ENCODE measurements around the gene PKP1. TPM values are rescaled to one million over a fixed set of nuclear protein-coding genes. Genes with fewer than 3 reads are reported as not detected.

Gene PKP1
- total and polyA plus RNA-seq, 2 donors from 2014 or later, result 0.47 to 0.63 TPM

- peaks cover 0 to 2% (median 0%) of the 10 kb centered on the region in 3 donors for H3K36me3 ChIP-seq (ENCODE audit: control insufficient read depth in 2 of 3, insufficient read depth in 3 of 3, low read length in 3 of 3)
- no peak overlapping the region for H3K4me3 ChIP-seq (ENCODE audit: low read length in 3 of 3)
- H3K9me3 ChIP-seq (ENCODE audit: control insufficient read depth in 2 of 3, insufficient read depth in 1 of 3, low read length in 3 of 3), result no peaks in the 10 kb centered on the region
- no peak for TF ChIP-seq CTCF (IDR thresholded peaks at IDR 0.05; ENCODE audit: borderline replicate concordance, extremely low read depth, insufficient read depth)
- intact Hi-C loops (cut with DNase I), result no loop called here
- DNase-seq, result no peak
- H3K27me3 ChIP-seq (ENCODE audit: control insufficient read depth, insufficient read depth, low read length), result no peaks in the 10 kb centered on the region
- FAIRE-seq, result no peak
- H3K4me1 ChIP-seq (ENCODE audit: control insufficient read depth in 2 of 3, insufficient read depth in 2 of 3, low read depth in 1 of 3, low read length in 3 of 3), result peaks cover 0 to 2% (median 0%) of the 10 kb centered on the region in 3 donors
- H3K27ac ChIP-seq (ENCODE audit: low read depth in 2 of 2, low read length in 2 of 2), result no peak overlapping the region
- H3K9ac ChIP-seq (ENCODE audit: low read length in 3 of 3), result no peak overlapping the region
These were observed 96.5 kb downstream of the PKP1 start for GRCh38 chr1:201379733-201380242.

GRCh38 chr1:201381130-201381529 lies 97.8 kb downstream of the PKP1 start:
- peaks cover 0 to 7% (median 6%) of the 10 kb centered on the region in 3 donors for H3K4me1 ChIP-seq (ENCODE audit: control insufficient read depth in 2 of 3, insufficient read depth in 2 of 3, low read depth in 1 of 3, low read length in 3 of 3)
- H3K27me3 ChIP-seq (ENCODE audit: control insufficient read depth, insufficient read depth, low read length), result no peaks in the 10 kb centered on the region
- H3K4me3 ChIP-seq (ENCODE audit: low read length in 3 of 3), result no peak overlapping the region
- H3K9me3 ChIP-seq (ENCODE audit: control insufficient read depth in 2 of 3, insufficient read depth in 1 of 3, low read length in 3 of 3), result no peaks in the 10 kb centered on the region
- peak in 2 of 5 donors; percentile 37 to 68 for DNase-seq
- no peak for TF ChIP-seq CTCF (IDR thresholded peaks at IDR 0.05; ENCODE audit: borderline replicate concordance, extremely low read depth, insufficient read depth)
- H3K27ac ChIP-seq (ENCODE audit: low read depth in 2 of 2, low read length in 2 of 2), result no peak overlapping the region
- FAIRE-seq, result no peak
- intact Hi-C loops (cut with DNase I), result no loop called here
- peaks cover 0 to 6% (median 0%) of the 10 kb centered on the region in 3 donors for H3K36me3 ChIP-seq (ENCODE audit: control insufficient read depth in 2 of 3, insufficient read depth in 3 of 3, low read length in 3 of 3)
- no peak overlapping the region for H3K9ac ChIP-seq (ENCODE audit: low read length in 3 of 3)

Other genes starting within 250 kb of the PKP1 start
- not detected for gene CACNA1S, start 171.1 kb upstream of the PKP1 start, total RNA-seq
- 0.41 TPM for gene CACNA1S, start 171.1 kb upstream of the PKP1 start, polyA plus RNA-seq (ENCODE audit: insufficient read depth, low read depth, low replicate concordance)
- not detected for gene ASCL5, start 156.3 kb upstream of the PKP1 start, total RNA-seq
- gene ASCL5, start 156.3 kb upstream of the PKP1 start, polyA plus RNA-seq (ENCODE audit: insufficient read depth, low read depth, low replicate concordance), result not detected
- 81.9 TPM for gene TMEM9, start 129.0 kb upstream of the PKP1 start, total RNA-seq
- 166 TPM for gene TMEM9, start 129.0 kb upstream of the PKP1 start, polyA plus RNA-seq (ENCODE audit: insufficient read depth, low read depth, low replicate concordance)
- 2.8 TPM for gene IGFN1, start 92.7 kb upstream of the PKP1 start, total RNA-seq
- gene IGFN1, start 92.7 kb upstream of the PKP1 start, polyA plus RNA-seq (ENCODE audit: insufficient read depth, low read depth, low replicate concordance), result not detected
- 2.1 TPM for gene TNNT2, start 94.2 kb downstream of the PKP1 start, total RNA-seq
- gene TNNT2, start 94.2 kb downstream of the PKP1 start, polyA plus RNA-seq (ENCODE audit: insufficient read depth, low read depth, low replicate concordance), result 117 TPM
- 72.6 TPM for gene LAD1, start 115.8 kb downstream of the PKP1 start, total RNA-seq
- gene LAD1, start 115.8 kb downstream of the PKP1 start, polyA plus RNA-seq (ENCODE audit: insufficient read depth, low read depth, low replicate concordance), result 70.7 TPM
- gene TNNI1, start 138.2 kb downstream of the PKP1 start, total RNA-seq, result not detected
- 17.7 TPM for gene TNNI1, start 138.2 kb downstream of the PKP1 start, polyA plus RNA-seq (ENCODE audit: insufficient read depth, low read depth, low replicate concordance)
- gene PHLDA3, start 185.7 kb downstream of the PKP1 start, total RNA-seq, result 25.6 TPM
- 27.3 TPM for gene PHLDA3, start 185.7 kb downstream of the PKP1 start, polyA plus RNA-seq (ENCODE audit: insufficient read depth, low read depth, low replicate concordance)
- gene CSRP1, start 223.6 kb downstream of the PKP1 start, total RNA-seq, result 236 TPM
- gene CSRP1, start 223.6 kb downstream of the PKP1 start, polyA plus RNA-seq (ENCODE audit: insufficient read depth, low read depth, low replicate concordance), result 211 TPM

Measured in kidney (tissue), 14 donors.